Neural cell (in vitro differentiated cells): ENCODE data around the gene ANKRD44.

Experiments
- CTCF ChIP-seq: fragments of 450-650 bp; IDR thresholded peaks from 2 replicates; pipeline ENCODE4 v1.5.1; 2014; ENCODE audit warnings: antibody characterized with exemption, mild to moderate bottlenecking, moderate library complexity; ENCODE audit not compliant: poor library complexity, severe bottlenecking
- EZH2 ChIP-seq: fragments of 200-600, 300-800 bp; shearing (Covaris generic), sonication (generic); IDR thresholded peaks from 2 replicates; pipeline ENCODE4 v1.6.1; 2014; ENCODE audit warnings: antibody characterized with exemption, low read length, borderline replicate concordance, mild to moderate bottlenecking; ENCODE audit not compliant: insufficient read depth, poor library complexity, severe bottlenecking
- POLR2AphosphoS5 ChIP-seq: IDR thresholded peaks from 2 replicates; pipeline ENCODE4 v1.6.1; 2012
- RAD21 ChIP-seq: fragments of 450-650 bp; conservative IDR thresholded peaks from 2 replicates; pipeline ENCODE4 v1.6.1; 2014; ENCODE audit warnings: antibody characterized with exemption, mild to moderate bottlenecking, moderate library complexity
- REST ChIP-seq: IDR thresholded peaks from 2 replicates; pipeline ENCODE4 v1.6.1; 2012; ENCODE audit warnings: borderline replicate concordance
- TAF1 ChIP-seq: IDR thresholded peaks from 2 replicates; pipeline ENCODE4 v1.6.1; 2012; ENCODE audit warnings: low read depth

- TF ChIP-seq CTCF, result no peak
- no peak for TF ChIP-seq TAF1
- no peak for TF ChIP-seq RAD21
- no peak for TF ChIP-seq EZH2
- no peak for TF ChIP-seq POLR2AphosphoS5
- no peak for TF ChIP-seq REST
Observed at GRCh38 chr2:197042739-197043196, 267.8 kb downstream of the ANKRD44 start.
